ENCODE measurements around the gene MBD5.

Gene MBD5

GRCh38 chr2:148021059-148021861, at the start of gene MBD5:
MBD5 (plus strand) TSS chr2:148021091.
- Histone ChIP-seq H3K4me1 (ENCODE audit: low read depth, poor library complexity, severe bottlenecking) (peaks cover 28% of the 10 kb centered on the region), H3K4me2 (peak within 1 kb of the TSS; percentile 66), H3K9ac (peak within 1 kb of the TSS; percentile 59; the same call in 1 of the 2 replicates), H3K27ac (peak within 1 kb of the TSS; percentile 67), H3K79me2 (ENCODE audit: insufficient read depth, low read depth) (peaks cover 63% of the 10 kb centered on the region; the same call in 1 of the 2 replicates), H3K27me3 (ENCODE audit: insufficient read depth, low read depth) (no peaks in the 10 kb centered on the region), H4K20me1 (ENCODE audit: insufficient read depth) (no peaks in the 10 kb centered on the region), H3K4me3 (IDR thresholded peaks at IDR 0.05; ENCODE audit: insufficient read depth, low read depth, low read length) (peak within 1 kb of the TSS; percentile 45), H3K36me3 (ENCODE audit: insufficient read depth) (no peaks in the 10 kb centered on the region), H2AFZ (ENCODE audit: low read depth) (peak within 1 kb of the TSS; percentile 44)
- TF ChIP-seq CTCF (conservative IDR thresholded peaks at IDR 0.05; ENCODE audit: low read depth, low read length) = no peak

GRCh38 chr2:147976102-147976501, 44.8 kb upstream of the MBD5 start:
- H3K4me2 ChIP-seq = no peak overlapping the region
- no peak for TF ChIP-seq CTCF (conservative IDR thresholded peaks at IDR 0.05; ENCODE audit: low read depth, low read length)
- H3K4me3 ChIP-seq (IDR thresholded peaks at IDR 0.05; ENCODE audit: insufficient read depth, low read depth, low read length) = no peak overlapping the region
- no peak overlapping the region for H2AFZ ChIP-seq (ENCODE audit: low read depth)
- no peaks in the 10 kb centered on the region for H3K27me3 ChIP-seq (ENCODE audit: insufficient read depth, low read depth)
- no peaks in the 10 kb centered on the region for H3K79me2 ChIP-seq (ENCODE audit: insufficient read depth, low read depth)
- no peak overlapping the region for H3K27ac ChIP-seq
- H3K36me3 ChIP-seq (ENCODE audit: insufficient read depth) = no peaks in the 10 kb centered on the region
- no peaks in the 10 kb centered on the region for H4K20me1 ChIP-seq (ENCODE audit: insufficient read depth)
- no peak overlapping the region for H3K9ac ChIP-seq
- H3K4me1 ChIP-seq (ENCODE audit: low read depth, poor library complexity, severe bottlenecking) = no peaks in the 10 kb centered on the region

- H3K27ac ChIP-seq = no peak overlapping the region
- no peak overlapping the region for H3K4me3 ChIP-seq (IDR thresholded peaks at IDR 0.05; ENCODE audit: insufficient read depth, low read depth, low read length)
- H3K4me1 ChIP-seq (ENCODE audit: low read depth, poor library complexity, severe bottlenecking) = peaks cover 5% of the 10 kb centered on the region
- no peaks in the 10 kb centered on the region for H4K20me1 ChIP-seq (ENCODE audit: insufficient read depth)
- no peaks in the 10 kb centered on the region for H3K36me3 ChIP-seq (ENCODE audit: insufficient read depth)
- H3K9ac ChIP-seq = no peak overlapping the region
- H3K27me3 ChIP-seq (ENCODE audit: insufficient read depth, low read depth) = no peaks in the 10 kb centered on the region
- H3K79me2 ChIP-seq (ENCODE audit: insufficient read depth, low read depth) = no peaks in the 10 kb centered on the region
- H2AFZ ChIP-seq (ENCODE audit: low read depth) = no peak overlapping the region
- TF ChIP-seq CTCF (conservative IDR thresholded peaks at IDR 0.05; ENCODE audit: low read depth, low read length) = no peak
- no peak overlapping the region for H3K4me2 ChIP-seq
Measured at GRCh38 chr2:147977679-147978078, 43.2 kb upstream of the MBD5 start.

- Histone ChIP-seq H3K27ac (no peak overlapping the region), H3K4me3 (IDR thresholded peaks at IDR 0.05; ENCODE audit: insufficient read depth, low read depth, low read length) (no peak overlapping the region), H3K79me2 (ENCODE audit: insufficient read depth, low read depth) (no peaks in the 10 kb centered on the region), H4K20me1 (ENCODE audit: insufficient read depth) (no peaks in the 10 kb centered on the region), H2AFZ (ENCODE audit: low read depth) (no peak overlapping the region), H3K36me3 (ENCODE audit: insufficient read depth) (no peaks in the 10 kb centered on the region), H3K4me2 (no peak overlapping the region), H3K9ac (no peak overlapping the region), H3K27me3 (ENCODE audit: insufficient read depth, low read depth) (no peaks in the 10 kb centered on the region), H3K4me1 (ENCODE audit: low read depth, poor library complexity, severe bottlenecking) (peaks cover 5% of the 10 kb centered on the region)
- no peak for TF ChIP-seq CTCF (conservative IDR thresholded peaks at IDR 0.05; ENCODE audit: low read depth, low read length)
Measured at GRCh38 chr2:147980940-147981528, 39.9 kb upstream of the MBD5 start.

Measured in KMS-11 (cell line).